ENCODE data around the gene BCL2L13.

GRCh38 chr22:17739196-17739975 lies 100.8 kb downstream of the BCL2L13 start:
- no peak for TF ChIP-seq CTCF (IDR thresholded peaks at IDR 0.05; ENCODE audit: insufficient read depth, low read depth, low read length)
- no peak for TF ChIP-seq EZH2 (IDR thresholded peaks at IDR 0.05; ENCODE audit: insufficient read depth, low read length)
